Measurements from ENCODE around the gene C1orf210. TPM values are rescaled to one million over a fixed set of nuclear protein-coding genes. Genes with fewer than 3 reads are reported as not detected.

Gene C1orf210
- total and polyA plus RNA-seq, 8 donors: 8.5 to 22.5 (median 9.5) TPM

- ATAC-seq: no peak
Measured at GRCh38 chr1:43250351-43250761, 35.0 kb downstream of the C1orf210 start.

GRCh38 chr1:43247256-43247921 is 38.0 kb downstream of the C1orf210 start:
- Histone ChIP-seq H3K36me3 (no peaks in the 10 kb centered on the region), H3K4me1 (no peaks in the 10 kb centered on the region), H3K9me3 (no peaks in the 10 kb centered on the region), H3K27ac (no peak overlapping the region), H3K4me3 (no peak overlapping the region), H3K27me3 (no peaks in the 10 kb centered on the region)
- ATAC-seq (no peak), DNase-seq (no peak)
- TF ChIP-seq CTCF (IDR thresholded peaks at IDR 0.05): no peak
- intact Hi-C loops (cut with DNase I): no loop called here

More at GRCh38 chr1:43250351-43250761, 35.0 kb downstream of the C1orf210 start:
- H3K9me3 ChIP-seq: no peaks in the 10 kb centered on the region
- no peaks in the 10 kb centered on the region for H3K4me1 ChIP-seq
- DNase-seq: no peak
- H3K36me3 ChIP-seq: no peaks in the 10 kb centered on the region
- no peak overlapping the region for H3K4me3 ChIP-seq
- H3K27me3 ChIP-seq: no peaks in the 10 kb centered on the region
- intact Hi-C loops (cut with DNase I): no loop called here
- no peak for TF ChIP-seq CTCF (IDR thresholded peaks at IDR 0.05)
- H3K27ac ChIP-seq: no peak overlapping the region

GRCh38 chr1:43246466-43247213 is 38.7 kb downstream of the C1orf210 start:
- no peak overlapping the region for H3K4me3 ChIP-seq
- H3K27ac ChIP-seq: no peak overlapping the region
- no peaks in the 10 kb centered on the region for H3K9me3 ChIP-seq
- TF ChIP-seq CTCF (IDR thresholded peaks at IDR 0.05): no peak
- ATAC-seq (no peak), DNase-seq (no peak)
- H3K4me1 ChIP-seq: no peaks in the 10 kb centered on the region
- no peaks in the 10 kb centered on the region for H3K36me3 ChIP-seq
- intact Hi-C loops (cut with DNase I): no loop called here
- H3K27me3 ChIP-seq: no peaks in the 10 kb centered on the region

- ATAC-seq: no peak
- intact Hi-C loops (cut with DNase I): no loop called here
- no peak for TF ChIP-seq CTCF (IDR thresholded peaks at IDR 0.05)
Measured at GRCh38 chr1:43243299-43243698, 42.1 kb downstream of the C1orf210 start.

GRCh38 chr1:43241413-43241836 is 44.0 kb downstream of the C1orf210 start:
- TF ChIP-seq CTCF (IDR thresholded peaks at IDR 0.05): no peak
- no peak overlapping the region for H3K27ac ChIP-seq
- no peak for DNase-seq
- no peaks in the 10 kb centered on the region for H3K9me3 ChIP-seq
- intact Hi-C loops (cut with DNase I): no loop called here
- H3K36me3 ChIP-seq: no peaks in the 10 kb centered on the region
- peaks cover 3 to 16% of the 10 kb centered on the region in 2 donors for H3K4me1 ChIP-seq
- no peak overlapping the region for H3K4me3 ChIP-seq
- no peaks in the 10 kb centered on the region for H3K27me3 ChIP-seq
- peak; percentile 62 for ATAC-seq

More at GRCh38 chr1:43243299-43243698, 42.1 kb downstream of the C1orf210 start:
- Histone ChIP-seq H3K36me3 (no peaks in the 10 kb centered on the region), H3K4me1 (peaks cover under 1 to 9% of the 10 kb centered on the region in 2 donors), H3K9me3 (no peaks in the 10 kb centered on the region), H3K4me3 (no peak overlapping the region), H3K27ac (no peak overlapping the region), H3K27me3 (no peaks in the 10 kb centered on the region)
- DNase-seq: no peak
